ACHN (cell line): ENCODE data around the gene TAS2R40.
A peak's percentile ranks its signal among the peaks of the same experiment; 100 is the strongest.
"Not testable (repeated sequence)": the region's sequence is repeated elsewhere in the genome, so short reads cannot be mapped to it uniquely, and the experiment has no call there.

Experiments
- DNase-seq: peaks from one replicate; pipeline ENCODE4 v3.0.0-alpha.2; 2015
- in situ Hi-C: cut with HindIII; loops from 2 replicates; pipeline ENCODE4 v1.10.0; 2017; ENCODE audit warnings: low sequenced_read_pairs, low pct_ligation_motif_present, low pct_unique_long_range_greater_than_20kb

TAS2R40 gene

DNA sequence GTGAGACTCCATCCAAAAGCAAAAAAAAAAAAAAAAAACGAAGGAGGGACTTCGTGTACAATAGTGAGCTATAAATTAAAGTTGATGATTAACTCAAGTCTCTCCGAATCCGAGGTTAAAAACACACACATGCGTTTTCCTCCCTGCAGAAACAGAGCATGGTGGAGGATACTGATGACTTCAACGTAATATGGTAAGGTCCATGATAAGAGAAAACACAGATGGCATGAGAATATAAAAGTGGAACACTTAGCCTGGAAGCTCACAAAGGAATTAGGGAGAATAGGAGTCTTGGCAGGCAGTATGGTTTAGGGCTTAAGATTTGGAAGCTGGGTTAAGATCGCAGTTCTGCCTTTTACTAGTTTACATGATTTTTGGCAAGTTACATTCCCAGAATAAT is 21.3 kb downstream of the TAS2R40 start:
- DNase-seq: no peak
- in situ Hi-C loops: no loop called here

DNA sequence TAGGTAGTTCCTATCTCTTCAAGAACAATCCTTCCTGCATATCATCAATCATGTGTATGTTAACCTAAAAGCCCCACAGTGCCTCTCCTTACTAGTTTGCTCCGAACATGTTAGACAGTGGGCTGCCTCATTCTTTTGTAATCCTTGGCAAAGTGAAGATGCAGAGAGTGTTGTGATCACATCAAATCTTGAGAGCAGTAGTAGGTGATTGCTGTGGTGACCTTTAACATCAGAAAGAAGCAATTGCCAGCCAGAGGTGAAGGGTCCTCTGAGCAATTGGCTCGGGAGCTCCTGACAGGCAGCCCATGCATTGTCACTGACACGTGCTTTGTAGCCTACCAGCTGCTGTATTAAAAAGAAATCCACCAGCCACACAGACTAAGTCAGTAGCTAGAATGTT is 21.8 kb downstream of the TAS2R40 start:
- in situ Hi-C loops: no loop called here
- DNase-seq: no peak

DNA sequence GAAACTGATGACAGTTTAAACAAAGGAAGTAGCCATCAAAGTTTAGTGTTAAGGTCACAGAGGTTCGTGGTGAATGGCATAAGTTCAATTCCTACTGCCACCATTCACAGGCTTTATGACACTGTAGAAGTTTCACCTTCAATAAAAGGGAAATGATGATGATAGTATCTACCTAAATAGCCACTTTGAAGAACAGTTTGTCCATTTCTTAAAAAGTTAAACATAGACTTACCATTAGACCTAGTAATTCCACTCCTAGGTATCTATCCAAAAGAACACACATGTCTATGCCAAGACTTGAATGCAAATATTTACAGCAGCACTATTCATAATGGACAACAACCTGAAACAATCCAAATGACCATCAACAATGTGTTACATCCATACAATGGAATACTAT is 22.5 kb downstream of the TAS2R40 start:
- DNase-seq: no peak
- in situ Hi-C loops: no loop called here

DNA sequence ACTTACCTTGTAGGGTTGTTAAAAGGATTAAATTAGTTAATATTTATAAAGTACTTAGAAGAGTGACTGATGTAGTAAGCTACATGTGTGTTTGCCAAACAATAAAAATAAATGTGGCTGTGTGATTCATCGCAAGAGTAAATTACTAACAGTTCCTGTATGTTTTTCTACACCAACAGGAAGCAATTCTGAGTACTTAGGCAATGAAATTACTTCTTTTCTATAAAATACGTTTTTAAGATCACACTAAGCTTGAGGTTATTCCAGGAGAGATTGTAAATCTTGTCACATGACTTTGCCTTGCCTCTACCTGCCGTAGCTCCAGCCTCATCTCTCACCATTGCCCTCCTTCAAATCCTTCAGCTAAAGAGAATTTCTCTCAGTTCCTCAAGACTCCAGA is 23.3 kb downstream of the TAS2R40 start:
- DNase-seq: no peak
- in situ Hi-C loops: no loop called here

DNA sequence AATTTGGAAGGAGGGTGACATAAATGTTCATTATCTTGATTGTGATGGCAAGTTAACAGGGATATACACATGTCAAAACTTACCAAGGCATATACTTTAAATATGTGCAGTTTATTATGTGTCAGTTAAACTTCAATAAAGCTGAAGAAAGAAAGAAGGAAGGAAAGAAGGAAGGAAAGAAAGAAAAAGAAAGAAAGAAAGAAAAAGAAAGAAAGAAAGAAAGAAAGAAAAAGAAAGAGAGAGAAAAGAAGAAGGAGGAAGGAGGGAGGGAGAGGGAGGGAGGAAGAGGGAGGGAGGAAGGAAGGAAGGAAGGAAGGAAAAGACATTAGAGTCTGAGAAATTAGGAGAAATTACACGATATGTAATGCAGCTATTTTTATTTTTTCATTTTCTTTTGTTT is 25.5 kb downstream of the TAS2R40 start:
- no peak for DNase-seq
- in situ Hi-C loops: no loop called here

DNA sequence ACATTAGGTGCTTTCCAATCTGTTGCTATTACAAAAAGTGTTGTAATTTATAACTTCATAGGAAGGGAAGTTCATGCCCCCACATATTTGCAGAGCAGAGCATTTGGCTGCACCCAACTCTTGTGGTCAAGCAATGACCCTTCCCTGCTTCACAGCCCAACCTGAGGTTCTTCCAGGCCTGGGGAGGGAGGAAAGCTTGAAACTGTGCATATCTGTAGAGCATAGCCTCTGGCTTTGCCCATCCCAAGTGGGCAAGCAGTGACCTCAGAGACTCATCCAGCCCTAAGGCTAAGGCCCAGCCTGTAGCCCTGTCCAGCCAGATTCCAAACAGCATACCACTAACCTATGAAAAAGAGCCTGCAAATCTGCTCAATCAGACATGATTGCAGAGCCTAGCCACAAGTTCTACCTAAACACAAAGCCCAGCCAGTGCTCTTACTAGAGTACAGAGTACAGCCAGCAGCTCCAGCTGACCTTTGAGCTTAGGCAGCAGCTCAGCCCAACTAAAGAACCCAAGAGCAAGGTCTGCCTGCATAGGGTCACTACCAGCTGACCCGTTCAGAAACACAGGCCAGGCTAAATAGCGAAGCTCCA is 27.0 kb downstream of the TAS2R40 start:
- no peak for DNase-seq
- in situ Hi-C loops: no loop called here

DNA sequence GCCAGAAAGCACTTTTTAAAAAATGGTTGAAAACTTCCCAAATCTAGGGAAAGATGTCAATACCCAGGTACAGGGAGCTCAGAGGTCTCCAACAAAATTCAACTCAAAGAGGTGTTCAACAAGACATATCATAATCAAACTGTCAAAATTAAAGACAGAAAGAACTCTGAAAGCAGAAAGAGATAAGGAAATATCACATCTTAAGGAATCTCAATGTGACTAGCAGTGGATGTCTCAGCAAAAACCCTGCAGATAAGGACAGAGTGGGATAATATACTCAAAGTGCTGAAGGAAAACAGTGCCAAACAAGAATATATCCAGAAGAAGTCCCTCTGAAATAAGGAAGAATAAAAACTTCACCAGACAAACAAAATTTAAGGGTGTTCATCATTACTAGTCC is 28.4 kb downstream of the TAS2R40 start:
- in situ Hi-C loops: no loop called here
- DNase-seq: no peak

DNA sequence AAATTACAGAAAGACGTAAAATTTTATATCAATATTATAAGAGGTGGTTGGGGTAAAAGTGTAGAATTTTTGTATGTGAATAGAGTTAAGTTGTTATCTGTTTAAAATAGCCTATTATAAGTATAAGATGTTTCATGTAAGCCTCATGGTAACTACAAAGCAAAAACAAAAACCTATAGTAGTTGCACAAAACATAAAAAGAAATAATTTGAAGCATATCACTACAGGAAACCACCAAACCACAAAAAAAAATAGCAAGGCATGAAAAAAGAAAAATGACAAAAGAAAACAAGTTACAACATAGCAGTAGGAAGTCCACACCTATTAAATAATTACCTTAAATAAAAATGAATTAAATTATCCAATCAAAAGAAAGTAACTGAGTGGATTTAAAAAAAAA is 29.0 kb downstream of the TAS2R40 start:
- in situ Hi-C loops: no loop called here
- DNase-seq: no peak

DNA sequence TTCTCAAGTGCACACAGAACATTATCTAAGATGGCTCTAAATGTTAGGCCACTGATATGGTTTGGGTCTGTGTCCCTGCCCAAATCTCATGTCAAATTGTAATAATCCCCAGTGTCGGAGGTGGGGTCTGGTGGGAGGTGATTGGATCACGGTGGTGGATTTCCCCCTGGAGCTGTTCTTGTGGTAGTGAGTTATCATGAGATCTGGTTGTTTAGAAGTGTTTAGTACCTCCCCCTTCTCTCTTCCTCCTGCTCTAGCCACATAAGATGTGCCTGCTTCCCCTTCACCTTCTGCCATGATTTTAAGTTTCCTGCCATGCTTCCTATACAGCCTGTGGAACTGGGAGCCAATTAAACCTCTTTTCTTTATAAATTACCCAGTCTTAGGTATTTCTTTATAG is 30.2 kb downstream of the TAS2R40 start:
- DNase-seq: no peak
- in situ Hi-C loops: no loop called here

DNA sequence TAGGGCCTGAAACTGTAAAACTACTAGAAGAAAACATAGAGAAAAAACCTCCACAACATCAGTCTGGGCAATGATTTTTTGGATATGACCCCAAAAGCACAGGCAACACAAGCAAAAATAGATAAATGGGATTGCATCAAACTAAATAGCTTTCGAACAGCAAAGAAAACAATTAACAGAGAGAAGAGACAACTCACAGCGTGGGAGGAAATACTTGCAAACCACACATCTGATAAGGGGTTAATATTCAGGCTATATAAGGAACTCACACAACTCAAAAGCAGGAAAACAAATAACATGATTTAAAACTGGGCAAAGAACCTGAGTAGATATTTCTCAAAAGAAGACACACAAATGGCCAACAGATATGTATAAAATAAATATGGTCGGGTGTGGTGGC is 33.7 kb downstream of the TAS2R40 start:
- DNase-seq: no peak
- in situ Hi-C loops: no loop called here

DNA sequence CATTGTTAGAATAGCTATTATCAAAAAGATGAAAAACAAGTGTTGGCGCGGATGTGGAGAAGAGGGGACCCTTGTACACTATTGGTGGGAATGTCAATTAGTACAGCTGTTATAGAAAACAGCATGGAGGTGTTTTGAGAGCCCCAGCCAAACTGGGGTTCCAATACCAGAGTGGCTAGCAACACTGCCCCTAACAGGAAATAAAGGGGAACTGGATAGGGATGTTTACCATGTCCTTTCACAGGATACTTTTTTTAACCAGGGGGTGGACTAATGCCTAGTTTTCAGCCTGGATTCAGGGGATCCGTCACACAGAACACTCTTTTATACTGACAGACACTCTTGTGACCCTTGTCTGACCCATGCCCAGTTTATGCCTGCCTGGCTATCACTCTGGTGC is 34.5 kb downstream of the TAS2R40 start:
- DNase-seq: no peak
- in situ Hi-C loops: no loop called here

DNA sequence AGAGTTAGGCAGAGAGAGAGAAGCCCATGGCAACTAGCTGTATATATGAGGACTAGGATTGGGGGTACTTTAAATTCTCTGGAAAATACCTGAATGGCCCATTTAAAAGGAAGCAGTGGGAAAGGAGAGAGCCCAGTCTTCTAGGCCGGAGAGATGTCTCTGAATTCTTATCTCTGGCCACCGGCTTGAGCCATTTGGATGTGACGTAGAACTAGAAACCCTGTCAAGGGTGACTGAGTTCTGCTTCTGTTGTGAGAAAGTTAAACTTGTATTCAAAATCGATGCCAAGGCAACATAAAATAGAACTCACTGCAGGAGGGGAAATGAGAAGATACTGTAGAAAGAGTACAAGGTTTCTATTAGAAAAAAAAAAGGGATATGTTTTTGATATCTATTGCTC is 35.1 kb downstream of the TAS2R40 start:
- DNase-seq: no peak
- in situ Hi-C loops: no loop called here

DNA sequence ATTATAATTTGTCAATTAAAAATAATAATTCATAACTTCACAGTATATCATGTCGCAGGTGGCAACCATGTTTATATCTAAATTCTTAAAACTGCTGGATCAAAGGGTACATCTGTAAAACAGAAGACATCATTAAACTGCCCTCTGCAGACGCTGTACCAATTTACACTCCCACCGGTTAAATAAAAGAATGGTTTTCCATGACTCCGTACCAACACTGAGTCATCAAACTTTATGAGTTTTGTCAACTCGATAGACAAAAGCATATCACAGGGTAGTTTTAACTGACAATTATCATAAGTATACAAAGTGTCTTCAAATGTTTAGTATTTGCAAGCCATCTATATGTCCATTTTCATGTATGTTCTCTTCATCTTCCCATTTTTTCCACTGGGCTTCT is 35.7 kb downstream of the TAS2R40 start:
- no peak for DNase-seq
- in situ Hi-C loops: no loop called here

DNA sequence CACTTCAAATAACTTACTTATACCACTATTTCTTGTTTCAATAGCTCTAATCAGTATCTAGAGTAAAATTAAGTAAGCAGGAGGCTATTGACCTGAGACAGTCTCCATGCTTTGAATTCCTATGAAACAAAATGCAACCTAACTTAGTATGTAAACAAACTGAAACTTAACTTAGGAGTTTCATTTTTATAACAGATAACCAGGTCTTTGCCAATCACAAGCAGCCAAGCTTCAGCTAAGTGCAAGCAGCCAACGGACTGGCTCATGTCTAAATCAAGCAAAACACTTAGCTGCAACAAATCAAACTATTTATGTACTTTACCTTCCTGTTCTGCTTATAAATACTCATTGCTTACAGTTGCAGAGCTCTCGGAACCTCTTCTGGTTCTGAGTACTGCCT is 37.0 kb downstream of the TAS2R40 start:
- in situ Hi-C loops: no loop called here
- DNase-seq: no peak

DNA sequence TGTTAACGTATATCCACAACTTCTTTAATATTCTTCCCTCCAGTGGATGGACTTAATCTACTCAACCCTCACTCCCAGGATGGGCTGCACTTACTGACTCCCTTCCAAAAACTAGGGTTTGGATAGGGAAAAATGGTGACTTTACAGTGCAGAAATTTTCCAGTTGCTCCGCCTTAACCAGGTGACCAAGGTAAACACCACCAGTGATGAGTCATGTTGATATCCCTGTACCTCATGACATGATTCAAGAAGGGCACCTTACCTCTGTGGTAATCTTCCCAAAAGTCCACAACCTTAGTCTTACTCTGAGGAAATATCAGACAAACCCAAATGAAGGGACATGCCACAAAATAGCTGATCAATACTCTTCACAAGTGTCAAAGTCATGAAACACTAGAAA is 37.9 kb downstream of the TAS2R40 start:
- in situ Hi-C loops: no loop called here
- no peak for DNase-seq

DNA sequence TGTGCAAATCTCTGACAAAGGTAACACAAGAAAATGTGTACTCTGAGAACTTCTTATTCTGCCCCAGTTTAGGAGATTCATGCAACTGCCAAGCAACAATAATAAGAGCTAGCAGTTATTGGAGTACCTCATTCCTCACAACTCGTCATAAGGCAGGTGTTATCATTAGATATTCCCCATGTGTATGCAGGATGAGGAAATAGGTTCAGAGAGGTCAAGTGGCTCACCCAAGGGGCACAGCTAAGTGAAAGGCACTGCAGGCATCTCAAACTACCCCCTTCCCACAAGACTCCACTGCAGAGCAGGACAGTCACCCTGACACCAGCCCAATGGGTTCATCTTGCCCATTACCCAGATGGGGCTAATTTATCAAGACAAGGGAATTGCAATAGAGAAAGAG is 40.1 kb downstream of the TAS2R40 start:
- no peak for DNase-seq
- in situ Hi-C loops: no loop called here

DNA sequence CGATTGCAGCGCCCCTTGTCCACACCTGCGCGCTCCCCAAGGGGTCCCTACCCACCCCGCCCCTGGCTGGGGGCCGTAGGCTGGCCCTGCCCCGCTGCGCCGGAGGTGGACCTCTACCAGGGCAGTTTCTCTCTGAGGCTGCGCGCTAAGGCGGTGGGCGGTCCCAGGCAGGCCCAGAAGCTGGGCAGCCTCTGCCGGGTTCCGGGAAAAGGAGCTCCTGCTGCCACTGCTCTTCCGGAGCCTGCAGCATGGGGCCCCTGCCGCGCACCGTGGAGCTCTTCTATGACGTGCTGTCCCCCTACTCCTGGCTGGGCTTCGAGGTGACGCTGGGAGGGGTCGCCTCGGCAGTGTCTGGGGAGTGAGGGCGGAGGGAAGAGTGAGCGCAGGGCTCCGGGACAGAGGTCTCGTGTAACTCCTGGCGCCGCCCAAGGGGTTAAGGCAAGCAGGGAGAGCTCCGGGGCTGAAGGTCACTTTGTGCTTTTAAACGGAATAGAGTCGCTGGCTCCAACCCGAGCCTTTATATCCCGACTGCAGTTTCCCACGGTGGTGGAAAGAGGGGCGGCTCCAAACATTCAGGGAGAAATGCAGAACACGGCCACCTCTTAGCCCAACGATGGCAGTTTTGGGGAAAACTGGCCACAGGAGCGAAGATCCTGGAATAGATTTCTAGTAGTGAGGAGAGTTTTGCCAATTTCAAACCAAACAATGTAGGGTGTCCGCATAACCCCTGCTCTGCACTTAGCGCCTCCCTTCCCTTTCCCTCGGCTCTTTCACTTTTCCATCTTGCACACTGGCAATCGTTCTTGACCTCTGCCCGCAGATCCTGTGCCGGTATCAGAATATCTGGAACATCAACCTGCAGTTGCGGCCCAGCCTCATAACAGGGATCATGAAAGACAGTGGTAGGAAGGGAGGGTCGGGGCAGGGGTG is 41.7 kb downstream of the TAS2R40 start, which contains the start of gene GSTK1:
TSS of gene GSTK1 (plus strand) at position 176 of the 930 bp plus-strand sequence. CDS start at position 249, 73 bp downstream.
- in situ Hi-C loops: no loop called here
- DNase-seq: peak; percentile 86

DNA sequence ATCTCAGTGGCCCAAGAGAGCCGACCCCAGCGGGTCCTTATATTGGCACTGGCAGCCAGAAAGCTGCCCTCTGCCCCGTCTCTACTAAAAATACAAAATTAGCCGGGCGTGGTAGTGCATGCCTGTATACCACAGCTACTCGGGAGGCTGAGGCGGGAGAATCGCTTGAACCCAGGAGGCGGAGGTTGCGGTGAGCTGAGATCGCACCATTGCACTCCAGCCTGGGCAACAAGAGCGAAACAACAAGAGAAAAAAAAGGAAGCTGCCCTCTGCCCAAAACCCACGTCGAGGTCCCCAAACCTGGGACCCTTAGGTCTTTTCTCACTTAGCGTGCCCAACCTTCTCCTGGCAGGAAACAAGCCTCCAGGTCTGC is 42.3 kb downstream of the TAS2R40 start:
- DNase-seq, in situ Hi-C loops: not testable (repeated sequence)

DNA sequence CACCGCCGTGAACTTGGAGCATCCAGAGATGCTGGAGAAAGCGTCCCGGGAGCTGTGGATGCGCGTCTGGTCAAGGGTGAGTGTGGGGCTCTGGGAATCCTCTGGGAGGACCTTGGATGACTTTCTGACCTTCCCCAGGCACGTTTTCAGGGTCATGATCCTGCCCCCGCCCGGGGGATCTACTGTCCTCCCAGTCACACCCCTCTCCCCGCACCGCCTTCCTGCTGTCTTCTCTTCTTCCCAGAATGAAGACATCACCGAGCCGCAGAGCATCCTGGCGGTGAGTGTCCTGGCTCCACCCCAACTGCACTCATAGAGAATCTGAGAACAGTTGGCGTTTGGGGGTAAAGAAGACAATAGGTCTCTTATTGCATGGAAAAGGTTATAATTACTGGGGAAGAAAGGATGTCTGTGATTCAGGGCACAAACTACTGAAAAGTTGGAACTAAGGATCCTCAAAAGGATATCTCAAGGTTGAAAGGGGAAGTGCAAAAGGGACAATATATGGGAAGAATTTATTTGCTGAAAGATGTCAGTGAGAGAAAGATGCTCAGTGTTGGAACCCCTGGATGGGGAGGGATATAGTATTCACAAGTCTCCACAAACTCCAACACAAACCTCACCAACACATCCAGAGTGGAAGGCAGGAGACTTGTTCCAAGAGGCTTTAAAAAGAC is 43.3 kb downstream of the TAS2R40 start:
- in situ Hi-C loops: no loop called here
- DNase-seq: no peak

DNA sequence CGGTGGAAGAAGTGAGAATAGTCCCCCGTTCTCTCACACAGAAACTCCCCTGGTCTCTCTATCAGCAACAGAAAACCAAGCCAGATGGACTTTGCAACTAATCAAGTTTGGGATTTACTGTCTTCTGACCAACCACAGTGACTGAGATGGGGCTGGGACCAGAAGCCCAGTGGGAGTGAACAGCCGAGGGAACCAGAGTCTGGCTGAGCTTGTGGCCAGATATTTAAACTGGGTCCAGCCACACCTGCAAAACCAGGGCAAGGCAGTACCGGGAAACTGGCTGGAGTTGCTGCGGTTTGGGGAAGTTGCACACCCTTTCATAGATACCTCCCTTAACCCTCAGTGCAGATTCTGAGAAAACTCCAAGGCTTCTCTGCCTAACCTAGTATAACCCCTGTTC is 47.4 kb downstream of the TAS2R40 start:
- in situ Hi-C loops: no loop called here
- DNase-seq: no peak
